Activated T-cell treated with anti-CD3 and anti-CD28 coated beads, Interleukin-2, amount 50 U/mL, for 24 hours (primary cell): Measurements from ENCODE around the gene BTBD7.
A peak's percentile ranks its signal among the peaks of the same experiment; 100 is the strongest.

Experiments used
- DNase-seq: peaks from one replicate; pipeline ENCODE4 v3.0.0-alpha.2; 2020
- H3K27ac Mint-ChIP-seq: 2 replicates; pipeline ENCODE4 v1.8.0; 2020; ENCODE audit warnings: mild to moderate bottlenecking, mixed read lengths
- H3K27me3 Mint-ChIP-seq: 2 replicates; pipeline ENCODE4 v1.8.0; 2020; ENCODE audit warnings: mixed read lengths
- H3K36me3 Mint-ChIP-seq: 2 replicates; pipeline ENCODE4 v1.8.0; 2020; ENCODE audit warnings: low read depth, mixed read lengths
- H3K4me1 Mint-ChIP-seq: 2 replicates; pipeline ENCODE4 v1.8.0; 2020; ENCODE audit warnings: low read depth, mixed read lengths
- H3K4me3 Mint-ChIP-seq: 2 replicates; pipeline ENCODE4 v1.8.0; 2020; ENCODE audit warnings: mild to moderate bottlenecking, moderate library complexity, mixed read lengths
- H3K9me3 Mint-ChIP-seq: 2 replicates; pipeline ENCODE4 v1.8.0; 2020; ENCODE audit warnings: mixed read lengths

BTBD7 gene

DNA sequence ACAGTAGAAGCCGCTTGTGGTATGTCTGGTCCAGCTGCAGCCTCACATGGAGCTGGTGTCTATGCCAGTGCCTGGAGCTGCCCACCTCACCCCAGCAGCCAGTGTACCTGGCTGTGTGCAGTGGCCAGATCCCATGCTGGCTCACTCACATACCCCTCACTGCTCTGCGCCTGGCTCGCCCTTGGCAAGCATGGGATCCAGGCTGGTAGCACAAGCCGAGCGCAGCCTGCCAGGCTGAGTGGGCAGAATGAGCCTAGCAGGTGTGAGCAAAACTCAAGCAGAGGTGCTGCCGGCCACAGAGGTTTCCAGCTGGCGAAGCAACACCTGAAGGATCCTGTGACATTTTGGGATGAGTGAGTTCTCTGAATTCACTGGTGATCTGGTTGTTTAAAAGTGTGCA, 5.0 kb upstream of the BTBD7 start:
- peaks cover 17% of the 10 kb centered on the region for H3K4me1 Mint-ChIP-seq
- H3K27ac Mint-ChIP-seq, result no peak overlapping the region
- H3K9me3 Mint-ChIP-seq, result peaks cover 5% of the 10 kb centered on the region
- H3K4me3 Mint-ChIP-seq, result no peak overlapping the region
- peaks cover 2% of the 10 kb centered on the region for H3K27me3 Mint-ChIP-seq
- no peak for DNase-seq
- H3K36me3 Mint-ChIP-seq, result peaks cover 6% of the 10 kb centered on the region

DNA sequence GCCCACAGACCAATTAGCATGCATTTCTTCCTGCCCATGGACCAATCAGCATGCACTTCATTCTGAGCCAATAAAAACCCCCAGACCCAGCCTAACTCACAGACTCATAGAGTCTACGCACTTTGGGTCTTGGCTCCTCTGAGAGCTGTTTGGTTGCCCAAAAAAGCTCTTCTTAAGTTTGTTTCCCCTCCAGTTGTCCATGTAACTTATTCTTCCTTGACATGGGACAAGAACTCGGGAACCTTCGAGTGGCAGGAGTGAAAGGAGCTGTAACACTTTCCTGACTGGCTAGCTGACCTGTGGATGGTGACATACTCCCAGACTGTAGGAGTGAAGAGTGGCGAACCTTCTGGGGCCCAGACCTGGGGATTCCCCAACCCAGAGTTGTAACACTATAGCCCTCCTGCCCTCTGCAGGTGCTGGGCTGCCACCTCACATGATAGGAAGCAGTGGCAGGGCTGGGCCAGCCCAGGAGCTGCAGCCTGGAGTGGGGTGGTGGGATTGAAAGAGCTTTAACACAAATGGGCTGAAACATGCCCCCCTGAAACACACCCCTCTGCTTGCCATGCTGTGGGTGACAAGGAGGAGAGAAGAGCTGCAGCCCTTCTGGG, 4.4 kb upstream of the BTBD7 start:
- H3K9me3 Mint-ChIP-seq, result peaks cover 5% of the 10 kb centered on the region
- H3K27ac Mint-ChIP-seq, result no peak overlapping the region
- peaks cover 17% of the 10 kb centered on the region for H3K4me1 Mint-ChIP-seq
- H3K36me3 Mint-ChIP-seq, result peaks cover 7% of the 10 kb centered on the region
- no peak overlapping the region for H3K4me3 Mint-ChIP-seq
- H3K27me3 Mint-ChIP-seq, result peaks cover 2% of the 10 kb centered on the region
- no peak for DNase-seq

DNA sequence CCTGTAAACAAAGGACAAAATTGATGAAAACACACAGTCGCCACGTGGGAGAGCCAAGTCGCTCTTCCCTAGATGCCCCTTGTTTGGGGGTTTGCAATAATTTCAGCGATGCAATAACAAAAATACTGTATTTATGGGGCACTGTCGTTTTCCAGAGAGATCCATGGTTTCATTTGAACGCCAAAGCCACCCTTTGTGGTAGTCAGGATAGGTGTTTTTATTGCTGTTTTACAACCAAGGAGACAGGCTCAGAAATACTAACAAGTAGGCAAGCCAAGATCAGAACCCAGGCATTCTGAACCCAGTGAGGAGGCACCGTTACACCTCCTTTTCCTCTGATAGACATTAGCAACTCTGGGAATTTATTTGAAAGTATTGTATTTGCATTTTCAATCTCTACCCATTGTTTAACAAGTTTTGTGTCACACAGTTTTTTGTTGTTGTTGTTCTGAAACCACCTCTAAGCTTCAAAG, 831 bp upstream of the BTBD7 start:
- Mint-ChIP-seq H3K27me3 (no peaks in the 10 kb centered on the region), H3K36me3 (peaks cover 12% of the 10 kb centered on the region), H3K4me1 (peaks cover 49% of the 10 kb centered on the region), H3K9me3 (peaks cover 3% of the 10 kb centered on the region), H3K27ac (peak overlapping the region; percentile 95), H3K4me3 (peak overlapping the region; percentile 91)
- no peak for DNase-seq

DNA sequence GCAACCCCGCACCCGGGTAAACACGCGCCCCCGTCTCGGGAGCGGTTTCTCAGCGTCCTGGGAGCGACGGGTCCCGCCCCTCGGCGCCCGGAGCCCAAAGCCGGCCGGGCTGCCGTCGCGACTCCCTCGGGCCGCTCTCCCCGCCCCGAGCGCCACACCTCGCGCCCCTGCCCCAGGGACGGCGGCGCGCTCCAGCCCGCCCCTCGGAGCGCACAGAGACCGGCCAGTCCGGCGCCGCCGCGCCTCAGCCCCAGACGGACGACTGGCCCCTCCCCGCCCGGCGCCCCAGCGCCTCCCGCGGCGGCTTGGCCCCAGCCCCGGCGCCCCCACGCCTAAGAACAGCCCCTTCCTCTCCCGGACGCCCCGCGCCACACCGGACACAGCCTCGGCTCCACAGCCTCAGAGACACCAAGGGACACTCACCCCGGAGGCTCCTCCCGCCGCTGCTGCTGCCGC, 411 bp downstream of the BTBD7 start:
- Mint-ChIP-seq H3K27me3 (no peaks in the 10 kb centered on the region), H3K4me1 (peaks cover 56% of the 10 kb centered on the region), H3K4me3 (peak overlapping the region; percentile 91), H3K27ac (peak overlapping the region; percentile 95), H3K36me3 (peaks cover 12% of the 10 kb centered on the region), H3K9me3 (peaks cover 3% of the 10 kb centered on the region)
- DNase-seq, result no peak

DNA sequence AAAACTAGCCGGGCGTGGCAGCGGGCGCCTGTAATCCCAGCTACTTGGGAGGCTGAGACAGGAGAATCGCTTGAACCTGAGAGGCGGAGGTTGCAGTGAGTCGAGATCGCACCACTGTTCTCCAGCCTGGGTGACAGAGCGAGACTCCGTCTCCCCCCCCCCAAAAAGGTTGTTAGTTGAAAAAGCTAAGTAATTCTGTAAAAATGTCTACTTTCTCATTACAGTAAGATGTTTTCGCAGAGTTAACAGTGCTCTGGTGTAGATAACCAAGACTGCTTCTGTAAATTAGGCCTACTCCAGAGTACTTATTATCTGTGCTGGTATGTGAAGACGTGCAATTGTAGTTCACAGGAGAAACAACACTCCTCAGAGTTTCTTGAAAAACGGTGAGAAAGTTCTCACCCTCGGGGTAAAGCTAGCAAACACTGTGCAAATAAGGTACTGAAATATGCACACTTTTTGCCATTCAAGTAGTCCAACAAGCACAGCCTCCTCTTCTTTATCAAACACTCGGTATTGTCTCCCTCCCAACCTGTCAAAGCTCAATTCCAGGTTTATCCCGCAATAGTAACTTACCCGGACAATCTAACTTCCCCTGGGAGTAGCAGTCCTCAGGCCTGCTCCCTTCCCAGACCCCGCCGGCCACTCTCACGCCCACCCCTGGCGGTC, 974 bp downstream of the BTBD7 start:
- Mint-ChIP-seq H3K27me3 (no peaks in the 10 kb centered on the region), H3K4me3 (peak overlapping the region; percentile 91), H3K27ac (peak overlapping the region; percentile 92), H3K36me3 (peaks cover 12% of the 10 kb centered on the region), H3K4me1 (peaks cover 60% of the 10 kb centered on the region), H3K9me3 (no peaks in the 10 kb centered on the region)
- DNase-seq, result no peak

DNA sequence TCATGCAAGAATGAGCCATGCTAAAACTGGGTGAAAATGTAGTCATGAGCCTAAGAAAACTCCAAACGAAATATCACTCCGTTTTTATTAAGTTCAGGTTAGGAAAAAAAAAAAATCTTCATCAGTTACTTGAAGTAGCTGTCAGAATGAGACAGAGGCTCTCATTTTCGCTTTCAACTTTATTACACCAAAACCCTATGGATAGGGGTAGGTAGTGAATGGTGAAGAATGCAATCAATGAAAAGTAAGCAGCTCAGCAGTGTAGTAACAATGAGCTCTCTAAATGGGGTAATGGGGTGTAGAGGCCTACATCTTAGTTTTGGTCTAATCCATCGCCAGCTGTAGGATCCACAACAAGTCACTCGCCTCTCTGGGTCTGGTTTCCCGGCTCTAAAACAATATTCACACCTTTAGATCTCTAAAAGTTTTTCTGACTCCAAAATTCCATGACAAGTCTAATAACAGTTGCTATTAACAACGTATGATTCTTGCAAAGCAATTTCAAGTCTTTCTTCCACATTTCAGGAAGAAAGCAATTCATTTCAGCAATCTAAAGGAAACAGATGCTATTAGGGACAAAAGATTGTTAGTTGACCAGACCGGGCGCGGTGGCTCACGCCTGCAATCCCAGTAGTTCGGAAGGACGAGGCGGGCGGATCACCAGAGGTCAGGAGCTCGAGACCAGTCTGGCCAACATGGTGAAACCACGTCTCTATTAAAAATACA, 1.7 kb downstream of the BTBD7 start:
- no peak for DNase-seq
- no peaks in the 10 kb centered on the region for H3K9me3 Mint-ChIP-seq
- no peaks in the 10 kb centered on the region for H3K27me3 Mint-ChIP-seq
- peak overlapping the region; percentile 91 for H3K4me3 Mint-ChIP-seq
- H3K27ac Mint-ChIP-seq, result peak overlapping the region; percentile 92
- H3K36me3 Mint-ChIP-seq, result peaks cover 12% of the 10 kb centered on the region
- H3K4me1 Mint-ChIP-seq, result peaks cover 62% of the 10 kb centered on the region

DNA sequence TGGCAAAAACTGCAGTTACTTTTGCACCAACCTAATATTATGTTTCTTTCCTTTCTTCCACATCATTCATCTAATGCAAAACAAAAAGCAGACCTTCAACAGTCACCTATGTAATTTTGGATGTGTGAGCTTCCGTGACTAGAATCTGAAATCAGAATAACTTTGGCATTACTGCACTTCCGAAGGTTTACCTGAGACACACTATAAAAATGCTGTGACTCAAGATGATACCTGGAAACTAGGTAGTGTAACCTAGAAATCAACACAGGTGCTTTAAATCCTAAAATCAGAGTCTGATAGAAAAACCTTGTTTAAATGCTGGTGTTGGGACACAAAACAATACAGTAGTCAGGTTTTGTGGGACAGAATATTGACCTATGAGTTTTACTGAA, 2.2 kb downstream of the BTBD7 start:
- Mint-ChIP-seq H3K36me3 (peaks cover 12% of the 10 kb centered on the region), H3K27ac (peak overlapping the region; percentile 92), H3K9me3 (no peaks in the 10 kb centered on the region), H3K4me3 (peak overlapping the region; percentile 91), H3K4me1 (peaks cover 63% of the 10 kb centered on the region), H3K27me3 (no peaks in the 10 kb centered on the region)
- no peak for DNase-seq

DNA sequence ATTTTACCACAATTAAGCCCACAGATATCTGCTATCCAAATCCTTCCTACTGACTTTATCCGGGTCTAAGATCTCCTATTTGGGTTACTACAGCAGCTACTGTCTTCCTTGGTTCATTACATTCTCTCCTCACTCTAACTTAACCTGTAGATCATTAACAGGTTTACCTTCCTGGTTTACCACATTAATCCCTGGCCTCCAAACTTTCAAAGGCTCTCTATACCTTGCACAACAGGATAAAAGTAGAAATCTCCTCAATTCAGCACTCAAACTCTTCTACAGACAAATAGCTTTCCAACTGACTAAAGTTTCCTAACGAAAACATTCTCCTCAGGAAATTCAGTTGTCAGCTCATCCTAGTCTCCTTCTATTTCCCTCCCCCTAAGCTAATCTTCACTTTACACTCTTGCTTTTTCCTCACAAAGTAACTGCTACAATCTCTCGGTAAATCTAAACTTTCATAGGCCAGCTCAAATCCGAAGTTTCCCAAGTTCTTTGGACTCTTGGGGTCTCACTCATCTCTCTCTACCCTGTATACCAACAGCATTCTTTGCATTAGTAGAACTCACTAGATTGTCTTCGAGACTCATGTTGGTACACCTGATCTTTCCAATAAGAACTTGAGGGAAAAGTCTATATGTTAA, 2.7 kb downstream of the BTBD7 start:
- DNase-seq, result no peak
- no peak overlapping the region for H3K4me3 Mint-ChIP-seq
- peaks cover 12% of the 10 kb centered on the region for H3K36me3 Mint-ChIP-seq

DNA sequence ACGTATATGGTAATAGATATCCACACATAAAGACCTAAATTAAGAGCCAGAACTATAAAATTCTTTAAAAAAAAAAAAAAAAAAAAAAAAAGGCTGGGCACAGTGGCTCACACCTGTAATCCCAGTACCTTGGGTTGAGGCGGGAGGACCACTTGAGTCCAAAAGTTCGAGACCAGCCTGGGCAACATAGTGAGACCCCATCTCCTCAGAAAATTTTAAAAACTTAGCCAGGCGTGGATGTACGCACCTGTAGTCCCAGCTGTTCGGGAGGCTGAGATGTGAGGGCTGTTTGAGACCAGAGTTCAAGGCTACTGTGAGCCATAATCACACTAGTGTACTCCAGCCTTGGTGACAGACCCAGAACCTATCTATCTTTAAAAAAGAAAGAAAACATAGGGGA, 4.3 kb downstream of the BTBD7 start:
- Mint-ChIP-seq H3K27ac (no peak overlapping the region), H3K9me3 (no peaks in the 10 kb centered on the region), H3K36me3 (peaks cover 24% of the 10 kb centered on the region), H3K4me1 (peaks cover 61% of the 10 kb centered on the region), H3K27me3 (no peaks in the 10 kb centered on the region), H3K4me3 (no peak overlapping the region)
- DNase-seq, result no peak

More for the DNA sequence above, 2.7 kb downstream of the BTBD7 start:
- Mint-ChIP-seq H3K9me3 (no peaks in the 10 kb centered on the region), H3K27me3 (no peaks in the 10 kb centered on the region), H3K27ac (peak overlapping the region; percentile 1), H3K4me1 (peaks cover 66% of the 10 kb centered on the region)

DNA sequence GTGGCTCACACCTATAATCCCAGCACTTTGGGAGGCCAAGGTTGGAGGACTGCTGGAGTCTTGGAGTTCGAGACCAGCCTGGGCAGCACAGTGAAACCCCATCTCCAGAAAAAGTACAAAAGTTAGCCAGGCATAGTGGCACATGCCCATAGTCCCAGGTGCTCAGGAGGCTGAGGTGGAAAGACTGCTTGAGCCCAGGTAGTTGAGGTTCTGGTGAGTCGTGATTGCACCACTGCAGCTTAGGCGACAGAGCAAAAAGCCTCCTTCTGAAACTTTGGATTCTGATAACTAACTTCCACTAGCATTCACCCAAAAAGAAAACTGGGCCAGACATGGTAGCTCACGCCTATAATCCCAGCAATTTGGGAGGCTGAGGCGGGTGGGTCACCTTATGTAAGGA, 6.6 kb downstream of the BTBD7 start:
- Mint-ChIP-seq H3K27me3 (no peaks in the 10 kb centered on the region), H3K4me3 (no peak overlapping the region), H3K36me3 (peaks cover 27% of the 10 kb centered on the region), H3K4me1 (peaks cover 61% of the 10 kb centered on the region), H3K27ac (no peak overlapping the region), H3K9me3 (no peaks in the 10 kb centered on the region)
- DNase-seq, result no peak

DNA sequence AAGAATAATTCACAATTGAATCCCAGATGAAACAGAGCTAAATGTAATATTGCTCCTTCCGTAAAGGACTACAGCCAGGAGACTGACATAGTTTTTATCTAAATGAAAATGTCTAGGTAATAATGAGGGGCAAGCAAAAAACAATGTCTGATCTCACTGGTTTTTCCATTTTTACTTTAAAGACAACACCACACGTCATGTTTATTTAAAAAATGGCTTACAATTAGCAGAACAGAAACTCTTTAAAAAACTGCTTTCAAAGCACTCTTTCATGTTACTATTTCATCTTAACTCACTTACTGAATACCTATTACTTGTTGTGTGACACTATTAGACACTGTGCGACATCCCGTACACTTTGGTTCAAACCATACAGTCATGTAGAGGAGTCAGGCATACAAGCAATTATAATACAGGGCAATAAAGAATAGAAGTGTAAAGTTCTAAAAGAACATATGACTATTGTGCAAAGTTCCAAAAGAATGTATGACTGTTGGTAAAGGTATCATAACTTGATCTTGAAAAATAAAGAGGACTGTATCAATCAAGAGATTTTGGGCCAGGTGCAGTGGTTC, 9.1 kb downstream of the BTBD7 start:
- Mint-ChIP-seq H3K27me3 (no peaks in the 10 kb centered on the region), H3K4me1 (peaks cover 61% of the 10 kb centered on the region), H3K4me3 (no peak overlapping the region), H3K27ac (no peak overlapping the region), H3K9me3 (no peaks in the 10 kb centered on the region), H3K36me3 (peaks cover 27% of the 10 kb centered on the region)
- DNase-seq, result no peak

DNA sequence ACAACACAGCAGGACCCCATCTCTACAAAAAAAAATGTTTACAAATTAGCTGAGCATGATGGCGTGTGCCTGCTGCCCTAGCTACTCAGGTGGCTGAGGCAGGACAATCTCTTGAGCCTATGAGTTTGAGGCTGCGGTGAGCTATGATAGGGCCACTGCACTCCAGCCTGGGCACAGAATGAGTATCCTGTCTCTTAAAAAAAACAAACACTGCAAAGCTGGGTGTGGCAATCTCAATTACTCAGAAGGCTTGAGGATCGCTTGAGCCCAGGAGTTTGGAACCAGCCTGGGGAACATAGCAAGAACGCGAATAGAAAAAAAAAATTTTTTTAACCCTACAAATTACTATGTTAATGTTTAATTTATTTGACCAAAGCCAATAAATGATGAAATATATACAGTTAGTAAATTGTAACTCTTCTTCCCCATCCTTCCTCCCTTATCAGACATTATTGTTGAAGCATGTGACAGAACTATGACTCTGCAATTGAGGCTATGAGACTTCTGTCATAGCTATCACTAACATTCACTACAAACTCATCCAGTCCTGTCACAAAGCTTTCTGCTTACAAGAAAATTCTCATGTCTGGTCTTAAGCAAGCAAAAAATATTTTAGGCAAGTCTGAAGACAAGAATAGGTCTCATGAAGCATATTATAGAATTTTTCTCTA, 9.8 kb downstream of the BTBD7 start:
- H3K27ac Mint-ChIP-seq, result no peak overlapping the region
- H3K4me3 Mint-ChIP-seq, result no peak overlapping the region
- H3K36me3 Mint-ChIP-seq, result peaks cover 27% of the 10 kb centered on the region
- peaks cover 64% of the 10 kb centered on the region for H3K4me1 Mint-ChIP-seq
- H3K9me3 Mint-ChIP-seq, result no peaks in the 10 kb centered on the region
- no peaks in the 10 kb centered on the region for H3K27me3 Mint-ChIP-seq
- DNase-seq, result no peak

DNA sequence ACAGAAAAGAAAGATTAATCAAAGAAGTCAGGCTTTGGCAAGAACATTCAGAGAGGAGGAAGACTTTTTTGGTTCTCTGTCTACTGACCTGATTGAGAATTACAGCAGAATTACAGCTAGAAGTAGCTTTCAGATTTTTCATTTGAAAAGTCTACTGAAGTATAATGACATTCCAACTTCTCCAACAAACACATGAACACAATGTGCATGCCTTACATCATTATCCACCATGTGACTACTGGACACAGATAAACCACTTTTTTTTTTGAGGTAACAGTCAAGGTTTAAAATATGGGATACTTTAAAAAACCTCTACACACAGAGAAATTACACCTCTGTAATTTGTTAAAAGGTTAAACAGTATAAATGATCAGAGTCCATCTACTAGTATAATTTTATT, 12.3 kb downstream of the BTBD7 start:
- peaks cover 37% of the 10 kb centered on the region for H3K36me3 Mint-ChIP-seq
- H3K4me3 Mint-ChIP-seq, result no peak overlapping the region
- no peak for DNase-seq
- no peaks in the 10 kb centered on the region for H3K27me3 Mint-ChIP-seq
- H3K9me3 Mint-ChIP-seq, result no peaks in the 10 kb centered on the region
- H3K4me1 Mint-ChIP-seq, result peaks cover 61% of the 10 kb centered on the region
- no peak overlapping the region for H3K27ac Mint-ChIP-seq

DNA sequence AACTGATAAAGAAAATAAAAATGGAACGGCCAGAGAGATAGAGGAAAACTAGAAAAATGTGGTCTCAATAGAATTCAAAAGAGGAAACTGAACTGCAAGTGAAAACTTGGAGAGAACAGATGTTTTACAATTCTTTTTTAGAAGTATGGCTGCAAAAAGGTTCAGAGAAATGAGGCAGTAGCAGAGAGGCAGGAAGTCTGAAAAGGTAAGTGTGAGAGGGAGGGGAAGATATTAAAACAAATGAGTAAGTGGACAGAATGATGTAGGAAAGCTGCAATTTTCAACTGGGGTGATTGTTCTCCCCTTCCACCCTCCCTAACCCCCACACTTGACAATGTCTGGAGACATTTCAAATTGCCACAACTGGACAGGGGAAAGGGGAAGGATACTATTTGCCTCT, 12.9 kb downstream of the BTBD7 start:
- no peak for DNase-seq
- Mint-ChIP-seq H3K4me1 (peaks cover 58% of the 10 kb centered on the region), H3K27me3 (no peaks in the 10 kb centered on the region), H3K27ac (peak overlapping the region; percentile 7), H3K9me3 (no peaks in the 10 kb centered on the region), H3K36me3 (peaks cover 37% of the 10 kb centered on the region), H3K4me3 (no peak overlapping the region)
